Measurements from ENCODE around the gene ARMC8.

ARMC8 gene

DNA sequence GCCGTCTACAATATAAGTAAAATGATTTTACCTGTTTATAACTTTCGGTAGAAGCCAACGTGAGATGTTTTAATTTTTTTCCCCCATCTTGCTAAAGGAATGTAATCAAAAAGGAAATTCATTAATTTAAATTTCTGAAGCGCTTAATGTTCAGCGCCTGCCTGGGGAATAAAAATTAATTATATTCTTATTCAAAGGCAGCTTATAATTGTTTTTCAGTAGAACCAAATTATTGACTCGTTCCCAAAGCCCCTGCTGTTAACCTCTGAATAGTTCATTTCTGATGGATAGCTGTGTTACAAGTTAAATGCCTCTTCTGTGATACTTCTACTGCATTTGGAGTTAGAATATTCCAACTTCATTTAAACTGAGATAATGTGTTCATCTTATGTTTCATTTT lies 51.6 kb downstream of the ARMC8 start:
- Histone ChIP-seq H3K27me3 (ENCODE audit: insufficient read depth, low read length, poor library complexity) (no peaks in the 10 kb centered on the region), H3K4me1 (ENCODE audit: insufficient read depth, low read length) (no peaks in the 10 kb centered on the region), H4K20me1 (ENCODE audit: insufficient read depth, low read length) (no peaks in the 10 kb centered on the region), H2AFZ (ENCODE audit: low read depth, low read length) (no peak overlapping the region), H3K4me3 (ENCODE audit: low read depth in 1 of 2, low read length in 2 of 2) (no peak overlapping the region), H3K4me2 (ENCODE audit: insufficient read depth, low read length) (no peak overlapping the region), H3K79me2 (ENCODE audit: insufficient read depth, low read length) (no peaks in the 10 kb centered on the region), H3K9ac (ENCODE audit: low read depth, low read length) (no peak overlapping the region), H3K36me3 (ENCODE audit: insufficient read depth, low read length) (peaks cover 79% of the 10 kb centered on the region), H3K27ac (ENCODE audit: low read length) (no peak overlapping the region), H3K9me3 (ENCODE audit: insufficient read depth, low read length, severe bottlenecking) (no peaks in the 10 kb centered on the region)
- DNase-seq (no peak), ATAC-seq (ENCODE audit: insufficient read depth, low read depth) (no peak)
- TF ChIP-seq EZH2 (IDR thresholded peaks at IDR 0.05; ENCODE audit: borderline replicate concordance, low read depth, low read length, severe bottlenecking): no peak
- TF ChIP-seq, protein P1, sequence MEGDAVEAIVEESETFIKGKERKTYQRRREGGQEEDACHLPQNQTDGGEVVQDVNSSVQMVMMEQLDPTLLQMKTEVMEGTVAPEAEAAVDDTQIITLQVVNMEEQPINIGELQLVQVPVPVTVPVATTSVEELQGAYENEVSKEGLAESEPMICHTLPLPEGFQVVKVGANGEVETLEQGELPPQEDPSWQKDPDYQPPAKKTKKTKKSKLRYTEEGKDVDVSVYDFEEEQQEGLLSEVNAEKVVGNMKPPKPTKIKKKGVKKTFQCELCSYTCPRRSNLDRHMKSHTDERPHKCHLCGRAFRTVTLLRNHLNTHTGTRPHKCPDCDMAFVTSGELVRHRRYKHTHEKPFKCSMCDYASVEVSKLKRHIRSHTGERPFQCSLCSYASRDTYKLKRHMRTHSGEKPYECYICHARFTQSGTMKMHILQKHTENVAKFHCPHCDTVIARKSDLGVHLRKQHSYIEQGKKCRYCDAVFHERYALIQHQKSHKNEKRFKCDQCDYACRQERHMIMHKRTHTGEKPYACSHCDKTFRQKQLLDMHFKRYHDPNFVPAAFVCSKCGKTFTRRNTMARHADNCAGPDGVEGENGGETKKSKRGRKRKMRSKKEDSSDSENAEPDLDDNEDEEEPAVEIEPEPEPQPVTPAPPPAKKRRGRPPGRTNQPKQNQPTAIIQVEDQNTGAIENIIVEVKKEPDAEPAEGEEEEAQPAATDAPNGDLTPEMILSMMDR (IDR thresholded peaks at IDR 0.05; ENCODE audit: borderline replicate concordance, extremely low read depth, low read length, poor library complexity, severe bottlenecking): no peak

DNA sequence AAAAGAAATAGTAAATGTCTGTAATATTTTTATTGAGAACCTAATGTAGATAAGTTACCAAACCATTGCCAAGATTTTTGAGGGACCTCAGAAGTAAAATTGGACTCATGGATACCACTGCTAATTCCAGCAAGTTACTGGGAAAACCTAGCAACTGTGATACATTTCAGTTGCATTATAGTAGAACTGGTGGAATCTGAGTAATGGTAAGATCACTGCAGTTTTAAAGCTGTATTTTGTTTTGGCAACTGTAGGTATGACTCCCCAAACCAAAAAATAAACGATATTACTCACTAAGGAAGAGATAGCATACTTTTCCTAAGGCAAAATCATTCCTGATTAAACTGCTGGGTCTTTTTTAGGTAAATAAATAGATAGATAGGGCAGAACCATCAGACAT lies 54.0 kb downstream of the ARMC8 start:
- H3K27ac ChIP-seq (ENCODE audit: low read length): no peak overlapping the region
- peaks cover 79% of the 10 kb centered on the region for H3K36me3 ChIP-seq (ENCODE audit: insufficient read depth, low read length)
- H4K20me1 ChIP-seq (ENCODE audit: insufficient read depth, low read length): no peaks in the 10 kb centered on the region
- H2AFZ ChIP-seq (ENCODE audit: low read depth, low read length): no peak overlapping the region
- no peak overlapping the region for H3K4me2 ChIP-seq (ENCODE audit: insufficient read depth, low read length)
- no peaks in the 10 kb centered on the region for H3K4me1 ChIP-seq (ENCODE audit: insufficient read depth, low read length)
- no peak for TF ChIP-seq EZH2 (IDR thresholded peaks at IDR 0.05; ENCODE audit: borderline replicate concordance, low read depth, low read length, severe bottlenecking)
- TF ChIP-seq, protein P1 (IDR thresholded peaks at IDR 0.05; ENCODE audit: borderline replicate concordance, extremely low read depth, low read length, poor library complexity, severe bottlenecking): no peak
- no peaks in the 10 kb centered on the region for H3K27me3 ChIP-seq (ENCODE audit: insufficient read depth, low read length, poor library complexity)
- no peak for DNase-seq
- H3K9ac ChIP-seq (ENCODE audit: low read depth, low read length): no peak overlapping the region
- H3K4me3 ChIP-seq (ENCODE audit: low read depth in 1 of 2, low read length in 2 of 2): no peak overlapping the region
- no peak for ATAC-seq (ENCODE audit: insufficient read depth, low read depth)
- H3K9me3 ChIP-seq (ENCODE audit: insufficient read depth, low read length, severe bottlenecking): no peaks in the 10 kb centered on the region
- H3K79me2 ChIP-seq (ENCODE audit: insufficient read depth, low read length): no peaks in the 10 kb centered on the region

DNA sequence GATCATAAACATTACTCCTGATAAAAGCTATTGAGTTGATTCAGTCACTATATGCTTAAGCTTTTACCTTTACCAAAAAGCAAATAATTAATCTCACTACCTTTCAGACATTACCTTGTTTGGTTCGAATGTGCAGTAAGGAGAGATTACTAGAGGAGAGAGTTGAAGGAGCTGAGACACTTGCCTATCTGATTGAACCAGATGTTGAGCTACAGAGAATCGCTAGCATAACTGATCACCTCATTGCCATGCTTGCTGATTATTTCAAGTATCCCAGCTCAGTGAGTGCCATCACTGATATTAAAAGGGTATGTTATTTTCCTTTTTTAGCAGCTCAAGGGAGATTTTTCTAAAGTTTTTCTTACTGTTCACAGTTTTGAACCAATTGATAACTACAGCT lies 54.6 kb downstream of the ARMC8 start:
- H3K27ac ChIP-seq (ENCODE audit: low read length): no peak overlapping the region

More for the DNA sequence above, 54.6 kb downstream of the ARMC8 start:
- DNase-seq (no peak), ATAC-seq (ENCODE audit: insufficient read depth, low read depth) (no peak)
- Histone ChIP-seq H3K4me3 (ENCODE audit: low read depth in 1 of 2, low read length in 2 of 2) (no peak overlapping the region), H4K20me1 (ENCODE audit: insufficient read depth, low read length) (no peaks in the 10 kb centered on the region), H3K9me3 (ENCODE audit: insufficient read depth, low read length, severe bottlenecking) (no peaks in the 10 kb centered on the region), H3K4me2 (ENCODE audit: insufficient read depth, low read length) (no peak overlapping the region), H3K9ac (ENCODE audit: low read depth, low read length) (no peak overlapping the region), H3K27me3 (ENCODE audit: insufficient read depth, low read length, poor library complexity) (no peaks in the 10 kb centered on the region), H3K36me3 (ENCODE audit: insufficient read depth, low read length) (peaks cover 79% of the 10 kb centered on the region), H3K4me1 (ENCODE audit: insufficient read depth, low read length) (no peaks in the 10 kb centered on the region), H2AFZ (ENCODE audit: low read depth, low read length) (no peak overlapping the region), H3K79me2 (ENCODE audit: insufficient read depth, low read length) (no peaks in the 10 kb centered on the region)
- no peak for TF ChIP-seq EZH2 (IDR thresholded peaks at IDR 0.05; ENCODE audit: borderline replicate concordance, low read depth, low read length, severe bottlenecking)
- TF ChIP-seq, protein P1 (IDR thresholded peaks at IDR 0.05; ENCODE audit: borderline replicate concordance, extremely low read depth, low read length, poor library complexity, severe bottlenecking): no peak
